ENCODE measurements around the gene KIN. TPM values are rescaled to one million over a fixed set of nuclear protein-coding genes. Genes with fewer than 3 reads are reported as not detected.
"Not testable (repeated sequence)": the region's sequence is repeated elsewhere in the genome, so short reads cannot be mapped to it uniquely, and the experiment has no call there.

Gene KIN
- total RNA-seq, 1 donor from 2014 or later = 15.3 TPM

DNA sequence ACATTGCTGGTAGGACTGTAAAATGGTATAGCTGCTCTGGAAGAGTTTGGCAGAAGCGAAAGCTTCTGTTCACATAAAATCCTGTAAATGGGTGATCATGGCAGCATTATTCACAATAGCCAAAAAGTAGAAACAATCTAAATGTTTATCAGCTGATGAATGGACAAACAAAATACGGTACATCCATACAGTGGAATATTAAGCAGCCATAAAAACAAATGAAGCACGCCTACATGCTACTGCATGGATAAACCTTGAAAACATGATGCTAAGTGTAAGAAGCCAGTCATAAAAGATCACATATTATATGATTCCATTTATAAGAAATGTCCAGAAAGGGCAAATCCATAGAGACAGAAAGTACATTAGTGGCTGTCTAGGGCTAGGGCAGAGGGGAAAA, 32.7 kb downstream of the KIN start:
- no peak for DNase-seq (ENCODE audit: low spot score, unreplicated experiment)
- H3K27ac Mint-ChIP-seq = no peak overlapping the region
- H3K9me3 Mint-ChIP-seq (ENCODE audit: low read depth) = no peaks in the 10 kb centered on the region
- H3K4me3 Mint-ChIP-seq (ENCODE audit: low read depth) = no peak overlapping the region
- H3K4me1 Mint-ChIP-seq (ENCODE audit: low read depth) = no peaks in the 10 kb centered on the region
- TF ChIP-seq, protein P1, sequence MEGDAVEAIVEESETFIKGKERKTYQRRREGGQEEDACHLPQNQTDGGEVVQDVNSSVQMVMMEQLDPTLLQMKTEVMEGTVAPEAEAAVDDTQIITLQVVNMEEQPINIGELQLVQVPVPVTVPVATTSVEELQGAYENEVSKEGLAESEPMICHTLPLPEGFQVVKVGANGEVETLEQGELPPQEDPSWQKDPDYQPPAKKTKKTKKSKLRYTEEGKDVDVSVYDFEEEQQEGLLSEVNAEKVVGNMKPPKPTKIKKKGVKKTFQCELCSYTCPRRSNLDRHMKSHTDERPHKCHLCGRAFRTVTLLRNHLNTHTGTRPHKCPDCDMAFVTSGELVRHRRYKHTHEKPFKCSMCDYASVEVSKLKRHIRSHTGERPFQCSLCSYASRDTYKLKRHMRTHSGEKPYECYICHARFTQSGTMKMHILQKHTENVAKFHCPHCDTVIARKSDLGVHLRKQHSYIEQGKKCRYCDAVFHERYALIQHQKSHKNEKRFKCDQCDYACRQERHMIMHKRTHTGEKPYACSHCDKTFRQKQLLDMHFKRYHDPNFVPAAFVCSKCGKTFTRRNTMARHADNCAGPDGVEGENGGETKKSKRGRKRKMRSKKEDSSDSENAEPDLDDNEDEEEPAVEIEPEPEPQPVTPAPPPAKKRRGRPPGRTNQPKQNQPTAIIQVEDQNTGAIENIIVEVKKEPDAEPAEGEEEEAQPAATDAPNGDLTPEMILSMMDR (IDR thresholded peaks at IDR 0.05; ENCODE audit: unreplicated experiment) = no peak
- no peaks in the 10 kb centered on the region for H3K27me3 Mint-ChIP-seq
- H3K36me3 Mint-ChIP-seq (ENCODE audit: insufficient read depth) = peaks cover 40% of the 10 kb centered on the region

DNA sequence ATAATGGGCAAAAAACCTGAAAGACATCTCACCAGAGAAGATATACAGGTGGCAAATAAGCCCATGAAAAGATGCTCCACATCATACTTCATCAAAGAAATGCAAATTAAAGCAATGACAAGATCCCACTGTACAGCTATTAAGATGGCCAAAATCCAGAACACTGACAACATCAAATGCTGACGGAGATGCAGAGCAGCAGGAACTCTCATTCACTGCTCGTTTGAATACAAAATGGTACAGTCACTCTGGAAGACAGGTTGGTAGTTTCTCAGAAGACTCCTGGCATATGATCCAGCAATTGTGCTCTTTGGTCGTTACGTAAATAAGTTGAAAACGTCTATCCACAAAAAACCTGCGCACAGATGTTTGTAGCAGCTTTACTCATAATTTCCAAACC, 35.5 kb downstream of the KIN start:
- H3K27ac Mint-ChIP-seq = no peak overlapping the region
- TF ChIP-seq, protein P1 (IDR thresholded peaks at IDR 0.05; ENCODE audit: unreplicated experiment) = no peak
- peaks cover 31% of the 10 kb centered on the region for H3K36me3 Mint-ChIP-seq (ENCODE audit: insufficient read depth)
- no peaks in the 10 kb centered on the region for H3K9me3 Mint-ChIP-seq (ENCODE audit: low read depth)
- H3K27me3 Mint-ChIP-seq = no peaks in the 10 kb centered on the region
- no peak overlapping the region for H3K4me3 Mint-ChIP-seq (ENCODE audit: low read depth)
- DNase-seq (ENCODE audit: low spot score, unreplicated experiment) = no peak
- H3K4me1 Mint-ChIP-seq (ENCODE audit: low read depth) = no peaks in the 10 kb centered on the region

DNA sequence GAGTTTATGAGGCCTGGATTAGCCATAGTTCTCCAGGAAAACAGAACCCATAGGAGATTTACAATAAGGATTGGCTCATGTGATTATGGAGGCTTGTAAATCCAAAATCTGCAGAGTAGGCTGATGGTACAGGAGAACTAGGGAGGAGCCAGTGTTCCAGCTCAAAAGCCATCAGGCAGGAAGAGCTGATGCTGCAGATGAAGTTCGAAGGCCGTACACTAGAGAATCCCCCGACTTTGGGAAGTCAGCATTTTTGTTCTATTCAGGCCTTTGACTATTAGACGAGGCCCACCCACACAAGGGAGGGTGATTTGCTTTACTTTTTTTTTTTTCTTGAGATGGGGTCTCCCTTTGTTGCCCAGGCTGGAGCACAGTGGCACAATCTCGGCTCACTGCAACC, 37.6 kb downstream of the KIN start:
- Mint-ChIP-seq H3K27me3 (no peaks in the 10 kb centered on the region), H3K36me3 (ENCODE audit: insufficient read depth) (peaks cover 25% of the 10 kb centered on the region), H3K9me3 (ENCODE audit: low read depth) (no peaks in the 10 kb centered on the region), H3K4me3 (ENCODE audit: low read depth) (no peak overlapping the region), H3K27ac (no peak overlapping the region), H3K4me1 (ENCODE audit: low read depth) (no peaks in the 10 kb centered on the region)
- DNase-seq (ENCODE audit: low spot score, unreplicated experiment) = no peak
- TF ChIP-seq, protein P1 (IDR thresholded peaks at IDR 0.05; ENCODE audit: unreplicated experiment) = no peak

DNA sequence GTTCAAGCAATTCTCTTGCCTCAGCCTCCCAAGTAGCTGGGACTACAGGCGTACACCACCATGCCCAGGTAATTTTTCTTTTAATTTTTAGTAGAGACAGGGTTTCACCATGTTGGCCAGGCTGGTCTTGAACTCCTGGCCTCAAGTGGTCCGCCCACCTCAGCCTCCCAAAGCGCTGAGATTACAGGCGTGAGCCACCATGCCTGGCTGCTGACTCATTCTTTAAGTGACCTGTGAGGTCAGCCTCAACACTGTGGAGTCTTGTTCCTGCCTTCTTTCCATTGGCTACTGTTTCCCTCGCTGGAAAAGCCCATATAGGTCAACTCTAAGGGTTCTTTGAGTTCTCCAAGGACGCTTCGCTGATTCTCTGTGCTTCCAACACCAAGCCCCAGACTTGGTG, 39.2 kb downstream of the KIN start:
- not testable (repeated sequence) for H3K27me3 Mint-ChIP-seq; DNase-seq (ENCODE audit: low spot score, unreplicated experiment); H3K4me1 Mint-ChIP-seq (ENCODE audit: low read depth); H3K4me3 Mint-ChIP-seq (ENCODE audit: low read depth); H3K9me3 Mint-ChIP-seq (ENCODE audit: low read depth)
- Mint-ChIP-seq H3K27ac (peak overlapping the region; percentile 34), H3K36me3 (ENCODE audit: insufficient read depth) (peaks cover 16% of the 10 kb centered on the region)

DNA sequence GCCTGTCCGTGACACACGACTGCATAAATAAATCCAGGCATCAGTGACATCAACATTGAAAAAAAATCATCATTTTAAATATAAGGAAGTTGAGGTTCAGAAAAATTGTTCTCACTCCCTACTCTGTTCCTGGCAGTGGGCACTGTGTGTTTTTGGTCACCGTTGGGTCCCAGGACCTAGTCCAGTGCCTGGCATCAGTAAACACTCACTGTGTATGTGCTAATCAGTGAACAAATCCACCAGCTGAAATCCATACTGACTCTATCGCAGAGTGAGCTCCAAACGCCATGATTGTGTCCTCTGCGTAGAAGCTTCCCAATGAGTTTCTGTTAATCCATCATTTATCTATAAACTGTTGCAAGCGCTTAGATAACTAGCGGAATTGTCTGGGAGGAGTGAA, 43.5 kb downstream of the KIN start:
- Mint-ChIP-seq H3K27ac (no peak overlapping the region), H3K27me3 (no peaks in the 10 kb centered on the region)

More for the DNA sequence above, 43.5 kb downstream of the KIN start:
- Mint-ChIP-seq H3K4me1 (ENCODE audit: low read depth) (no peaks in the 10 kb centered on the region), H3K36me3 (ENCODE audit: insufficient read depth) (no peaks in the 10 kb centered on the region), H3K9me3 (ENCODE audit: low read depth) (no peaks in the 10 kb centered on the region), H3K4me3 (ENCODE audit: low read depth) (no peak overlapping the region)
- TF ChIP-seq, protein P1 (IDR thresholded peaks at IDR 0.05; ENCODE audit: unreplicated experiment) = no peak
- no peak for DNase-seq (ENCODE audit: low spot score, unreplicated experiment)
